Measurements from ENCODE around the gene UBE2E1. TPM values are rescaled to one million over a fixed set of nuclear protein-coding genes. Genes with fewer than 3 reads are reported as not detected.
"Not testable (repeated sequence)": the region's sequence is repeated elsewhere in the genome, so short reads cannot be mapped to it uniquely, and the experiment has no call there.

Gene UBE2E1
- total RNA-seq, 1 experiment from 2014 or later = 81.6 TPM

- Histone ChIP-seq H3K36me3 (peaks cover 3% of the 10 kb centered on the region; the same call in 1 of the 2 replicates), H3K4me3 (no peak overlapping the region), H3K27me3 (no peaks in the 10 kb centered on the region), H3K9me3 (no peaks in the 10 kb centered on the region)
- DNase-seq = no peak
Measured at GRCh38 chr3:23879485-23879884, 73.7 kb downstream of the UBE2E1 start.

- H3K4me3 ChIP-seq = no peak overlapping the region
- H3K27me3 ChIP-seq = no peaks in the 10 kb centered on the region
- peaks cover 3% of the 10 kb centered on the region; the same call in 1 of the 2 replicates for H3K36me3 ChIP-seq
- no peaks in the 10 kb centered on the region for H3K9me3 ChIP-seq
- DNase-seq = no peak
Measured at GRCh38 chr3:23880703-23881339, 75.1 kb downstream of the UBE2E1 start.

GRCh38 chr3:23881993-23882392, 76.2 kb downstream of the UBE2E1 start:
- not testable (repeated sequence) for DNase-seq, H3K27me3 ChIP-seq, H3K9me3 ChIP-seq, H3K36me3 ChIP-seq, H3K4me3 ChIP-seq

GRCh38 chr3:23882487-23882918, 76.7 kb downstream of the UBE2E1 start:
- no peak for DNase-seq
- H3K27me3 ChIP-seq = no peaks in the 10 kb centered on the region
- H3K4me3 ChIP-seq = no peak overlapping the region
- H3K9me3 ChIP-seq = no peaks in the 10 kb centered on the region
- H3K36me3 ChIP-seq = peaks cover 3% of the 10 kb centered on the region; the same call in 1 of the 2 replicates

GRCh38 chr3:23884481-23884880, 78.7 kb downstream of the UBE2E1 start:
- Histone ChIP-seq H3K9me3 (no peaks in the 10 kb centered on the region), H3K4me3 (no peak overlapping the region), H3K36me3 (peaks cover 12% of the 10 kb centered on the region), H3K27me3 (no peaks in the 10 kb centered on the region)
- no peak for DNase-seq

GRCh38 chr3:23885210-23885609, 79.5 kb downstream of the UBE2E1 start:
- Histone ChIP-seq H3K4me3 (no peak overlapping the region), H3K9me3 (no peaks in the 10 kb centered on the region), H3K27me3 (no peaks in the 10 kb centered on the region), H3K36me3 (peaks cover 12% of the 10 kb centered on the region)
- no peak for DNase-seq

DNA sequence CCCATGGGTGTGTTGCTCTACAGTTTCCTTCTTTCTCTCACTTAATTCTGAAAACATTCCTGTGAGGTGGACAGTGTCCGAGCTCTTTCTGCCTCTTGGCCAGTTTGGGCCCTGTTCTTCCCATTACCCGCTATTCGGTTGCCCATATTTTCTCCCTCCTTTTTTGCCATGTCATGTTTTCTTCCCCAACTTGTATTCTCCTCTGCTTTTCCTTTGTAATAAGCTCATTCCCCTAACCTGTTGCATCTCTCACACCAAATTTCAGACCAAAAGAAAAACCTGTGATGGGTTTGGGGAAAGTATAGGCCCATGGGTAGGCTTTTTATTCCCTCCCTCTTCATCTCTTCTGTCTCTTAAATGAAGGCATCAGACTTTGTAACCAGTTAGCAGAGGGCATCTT, 80.6 kb downstream of the UBE2E1 start:
- Histone ChIP-seq H3K36me3 (peaks cover 12% of the 10 kb centered on the region), H3K9me3 (no peaks in the 10 kb centered on the region), H3K4me3 (no peak overlapping the region), H3K27me3 (no peaks in the 10 kb centered on the region)
- DNase-seq = no peak

DNA sequence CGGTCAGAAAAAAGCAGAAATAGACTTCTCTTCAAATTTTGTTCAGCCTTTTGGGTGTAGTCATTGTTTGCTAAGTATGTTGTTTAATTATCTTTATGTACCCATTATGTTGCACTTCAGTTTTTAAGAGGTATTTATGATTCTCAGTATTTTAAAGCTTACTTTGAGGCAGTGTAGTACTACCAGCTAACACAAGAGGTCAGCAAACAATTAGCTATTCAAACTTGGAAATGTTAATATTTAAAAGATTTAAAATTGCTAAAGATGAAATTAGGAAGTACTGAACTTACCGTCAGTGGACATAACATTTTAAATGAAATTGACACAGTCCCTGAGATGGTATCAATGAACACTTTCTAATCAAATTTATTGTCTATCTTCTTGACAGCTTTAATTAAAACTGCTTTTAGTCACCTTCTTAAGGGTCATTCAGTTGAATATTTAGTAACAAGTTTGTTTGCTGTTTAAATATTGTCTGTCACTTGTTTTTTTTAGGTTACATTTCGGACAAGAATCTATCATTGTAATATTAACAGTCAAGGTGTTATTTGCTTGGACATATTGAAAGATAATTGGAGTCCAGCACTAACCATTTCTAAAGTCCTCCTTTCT, 83.0 kb downstream of the UBE2E1 start:
- peaks cover 11% of the 10 kb centered on the region for H3K36me3 ChIP-seq

GRCh38 chr3:23889386-23889785, 83.6 kb downstream of the UBE2E1 start:
- Histone ChIP-seq H3K36me3 (peaks cover 11% of the 10 kb centered on the region), H3K9me3 (no peaks in the 10 kb centered on the region), H3K4me3 (no peak overlapping the region), H3K27me3 (no peaks in the 10 kb centered on the region)
- no peak for DNase-seq

More for the DNA sequence above, 83.0 kb downstream of the UBE2E1 start:
- H3K9me3 ChIP-seq = no peaks in the 10 kb centered on the region
- H3K27me3 ChIP-seq = no peaks in the 10 kb centered on the region
- no peak overlapping the region for H3K4me3 ChIP-seq
- DNase-seq = no peak

DNA sequence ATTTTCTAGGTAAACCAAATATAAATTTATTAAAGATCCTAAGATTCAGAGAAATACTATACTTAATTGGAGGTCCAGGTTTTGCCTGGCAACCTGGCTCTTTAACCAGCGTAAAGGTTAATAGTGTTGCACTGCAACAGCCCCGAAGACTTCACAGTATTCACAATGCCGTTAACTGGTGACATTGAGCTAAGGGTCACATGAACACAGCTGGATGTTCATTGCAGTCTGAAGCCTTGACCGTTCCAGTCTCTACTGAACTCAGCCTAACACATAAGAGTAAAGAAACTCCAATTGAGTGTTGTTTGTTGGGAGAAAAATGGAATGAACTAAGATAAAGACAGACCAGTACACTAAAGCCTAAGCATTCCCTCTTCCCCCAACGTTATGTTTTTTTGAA, 84.2 kb downstream of the UBE2E1 start:
- Histone ChIP-seq H3K27me3 (no peaks in the 10 kb centered on the region), H3K36me3 (peaks cover 11% of the 10 kb centered on the region), H3K9me3 (no peaks in the 10 kb centered on the region), H3K4me3 (no peak overlapping the region)
- no peak for DNase-seq

GRCh38 chr3:23894254-23895061, 88.7 kb downstream of the UBE2E1 start:
- Histone ChIP-seq H3K9me3 (no peaks in the 10 kb centered on the region), H3K27me3 (no peaks in the 10 kb centered on the region), H3K4me3 (no peak overlapping the region), H3K36me3 (peaks cover 4% of the 10 kb centered on the region)
- DNase-seq = no peak

- Histone ChIP-seq H3K36me3 (peaks cover 6% of the 10 kb centered on the region), H3K27me3 (no peaks in the 10 kb centered on the region), H3K9me3 (no peaks in the 10 kb centered on the region), H3K4me3 (no peak overlapping the region)
- DNase-seq = no peak
Measured at GRCh38 chr3:23895181-23895580, 89.4 kb downstream of the UBE2E1 start.

GRCh38 chr3:23900744-23901143, 95.0 kb downstream of the UBE2E1 start:
- no peak for DNase-seq

DNA sequence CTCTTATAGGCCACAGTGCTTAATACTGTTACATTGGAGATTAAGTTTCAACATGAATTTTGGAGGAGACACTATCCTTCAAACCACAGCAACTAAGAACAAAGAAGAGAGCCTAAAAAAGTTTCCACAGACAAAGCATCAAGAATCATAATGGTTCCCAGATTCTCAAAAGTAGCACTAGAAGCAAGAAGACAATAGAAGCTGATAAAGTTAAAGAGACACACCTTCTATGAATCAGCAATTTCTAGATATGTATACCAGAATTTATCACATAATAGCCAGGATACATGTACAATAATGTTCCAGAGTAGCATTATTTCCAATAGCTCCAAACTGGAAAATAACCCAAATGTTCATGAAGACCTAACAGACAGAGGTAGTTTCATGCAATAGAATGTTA, 98.8 kb downstream of the UBE2E1 start:
- no peaks in the 10 kb centered on the region for H3K9me3 ChIP-seq
- no peaks in the 10 kb centered on the region for H3K27me3 ChIP-seq
- no peak overlapping the region for H3K4me3 ChIP-seq
- DNase-seq = no peak
- peaks cover 9% of the 10 kb centered on the region for H3K36me3 ChIP-seq

More at GRCh38 chr3:23900744-23901143, 95.0 kb downstream of the UBE2E1 start:
- peaks cover 11% of the 10 kb centered on the region for H3K36me3 ChIP-seq
- no peaks in the 10 kb centered on the region for H3K9me3 ChIP-seq
- H3K27me3 ChIP-seq = no peaks in the 10 kb centered on the region
- H3K4me3 ChIP-seq = no peak overlapping the region

GRCh38 chr3:23909341-23909740, 103.6 kb downstream of the UBE2E1 start:
- Histone ChIP-seq H3K36me3 (peaks cover 3% of the 10 kb centered on the region; the same call in 1 of the 2 replicates), H3K4me3 (no peak overlapping the region), H3K9me3 (no peaks in the 10 kb centered on the region), H3K27me3 (no peaks in the 10 kb centered on the region)
- no peak for DNase-seq

DNA sequence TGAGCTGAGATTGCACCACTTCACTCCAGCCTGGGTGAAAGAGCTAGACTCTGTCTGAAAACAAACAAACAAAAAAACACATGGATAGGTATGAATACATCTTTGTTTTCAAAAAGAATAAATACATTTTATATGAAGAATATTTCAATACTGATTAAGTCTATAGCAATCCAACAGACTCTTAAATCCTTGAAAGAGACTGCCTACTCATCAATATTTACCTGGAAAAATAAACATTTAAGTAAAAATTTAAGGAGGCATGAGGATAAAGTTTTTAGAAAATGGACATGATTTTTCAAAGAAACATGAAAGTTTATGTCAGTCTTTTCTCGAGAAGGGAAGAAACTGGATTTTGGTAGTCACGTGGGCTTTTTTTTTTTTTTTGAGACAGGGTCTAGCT, 105.6 kb downstream of the UBE2E1 start:
- no peak for DNase-seq
- Histone ChIP-seq H3K36me3 (no peaks in the 10 kb centered on the region; the same call in 1 of the 2 replicates), H3K27me3 (no peaks in the 10 kb centered on the region), H3K4me3 (no peak overlapping the region), H3K9me3 (no peaks in the 10 kb centered on the region)

DNA sequence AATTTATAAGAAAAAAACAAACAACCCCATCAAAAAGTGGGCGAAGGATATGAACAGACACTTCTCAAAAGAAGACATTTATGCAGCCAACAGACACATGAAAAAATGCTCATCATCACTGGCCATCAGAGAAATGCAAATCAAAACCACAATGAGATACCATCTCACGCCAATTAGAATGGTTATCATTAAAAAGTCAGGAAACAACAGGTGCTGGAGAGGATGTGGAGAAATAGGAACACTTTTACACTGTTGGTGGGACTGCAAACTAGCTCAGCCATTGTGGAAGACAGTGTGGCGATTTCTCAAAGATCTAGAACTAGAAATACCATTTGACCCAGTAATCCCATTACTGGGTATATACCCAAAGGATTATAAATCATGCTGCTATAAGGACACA, 106.6 kb downstream of the UBE2E1 start:
- H3K9me3 ChIP-seq, H3K27me3 ChIP-seq, H3K4me3 ChIP-seq, DNase-seq, H3K36me3 ChIP-seq: not testable (repeated sequence)
